Measurements from ENCODE around the gene ADARB2.

Gene ADARB2

GRCh38 chr10:1472178-1472958 is 265.0 kb downstream of the ADARB2 start:
- Histone ChIP-seq H3K27me3 (ENCODE audit: control insufficient read depth, low read length) (no peaks in the 10 kb centered on the region), H3F3A (ENCODE audit: control insufficient read depth, insufficient read depth) (no peaks in the 10 kb centered on the region), H3K4me1 (ENCODE audit: control insufficient read depth, low read length) (peaks cover 36% of the 10 kb centered on the region), H3K4me3 (ENCODE audit: low read length) (no peak overlapping the region), H3K36me3 (ENCODE audit: control insufficient read depth, low read length) (no peaks in the 10 kb centered on the region), H3K4me2 (ENCODE audit: low read length) (no peak overlapping the region), H3K27ac (ENCODE audit: low read depth, low read length) (no peak overlapping the region), H3K9me3 (ENCODE audit: control insufficient read depth, insufficient read depth, low read length) (no peaks in the 10 kb centered on the region), H4K20me1 (ENCODE audit: control insufficient read depth, insufficient read depth, low read depth, low read length) (no peaks in the 10 kb centered on the region), H3K79me2 (ENCODE audit: control insufficient read depth, low read length) (no peaks in the 10 kb centered on the region), H3K9me2 (replicated peaks; ENCODE audit: control insufficient read depth, low read length) (no peaks in the 10 kb centered on the region)
- TF ChIP-seq EZH2phosphoT487 (IDR thresholded peaks at IDR 0.05; ENCODE audit: borderline replicate concordance, low read length) = no peak
- no peak for TF ChIP-seq CTCF (IDR thresholded peaks at IDR 0.05; ENCODE audit: low read depth, low read length, poor library complexity, severe bottlenecking)

- no peaks in the 10 kb centered on the region for H3K9me3 ChIP-seq (ENCODE audit: control insufficient read depth, insufficient read depth, low read length)
- H3F3A ChIP-seq (ENCODE audit: control insufficient read depth, insufficient read depth) = no peaks in the 10 kb centered on the region
- H3K27me3 ChIP-seq (ENCODE audit: control insufficient read depth, low read length) = no peaks in the 10 kb centered on the region
- no peak overlapping the region for H3K4me2 ChIP-seq (ENCODE audit: low read length)
- TF ChIP-seq CTCF (IDR thresholded peaks at IDR 0.05; ENCODE audit: low read depth, low read length, poor library complexity, severe bottlenecking) (no peak), EZH2phosphoT487 (IDR thresholded peaks at IDR 0.05; ENCODE audit: borderline replicate concordance, low read length) (no peak)
- no peaks in the 10 kb centered on the region for H3K36me3 ChIP-seq (ENCODE audit: control insufficient read depth, low read length)
- no peak overlapping the region for H3K4me3 ChIP-seq (ENCODE audit: low read length)
- peaks cover 22% of the 10 kb centered on the region for H3K4me1 ChIP-seq (ENCODE audit: control insufficient read depth, low read length)
- no peaks in the 10 kb centered on the region for H3K9me2 ChIP-seq (replicated peaks; ENCODE audit: control insufficient read depth, low read length)
- H4K20me1 ChIP-seq (ENCODE audit: control insufficient read depth, insufficient read depth, low read depth, low read length) = no peaks in the 10 kb centered on the region
- no peak overlapping the region for H3K27ac ChIP-seq (ENCODE audit: low read depth, low read length)
- no peaks in the 10 kb centered on the region for H3K79me2 ChIP-seq (ENCODE audit: control insufficient read depth, low read length)
Observed at GRCh38 chr10:1468811-1469210, 268.5 kb downstream of the ADARB2 start.

GRCh38 chr10:1467334-1468076 is 269.8 kb downstream of the ADARB2 start:
- H3K27me3 ChIP-seq (ENCODE audit: control insufficient read depth, low read length) = no peaks in the 10 kb centered on the region
- H3K27ac ChIP-seq (ENCODE audit: low read depth, low read length) = no peak overlapping the region
- H3K9me2 ChIP-seq (replicated peaks; ENCODE audit: control insufficient read depth, low read length) = no peaks in the 10 kb centered on the region
- H4K20me1 ChIP-seq (ENCODE audit: control insufficient read depth, insufficient read depth, low read depth, low read length) = no peaks in the 10 kb centered on the region
- H3K79me2 ChIP-seq (ENCODE audit: control insufficient read depth, low read length) = no peaks in the 10 kb centered on the region
- H3K36me3 ChIP-seq (ENCODE audit: control insufficient read depth, low read length) = no peaks in the 10 kb centered on the region
- no peak overlapping the region for H3K4me3 ChIP-seq (ENCODE audit: low read length)
- H3K4me1 ChIP-seq (ENCODE audit: control insufficient read depth, low read length) = peaks cover 35% of the 10 kb centered on the region
- H3K4me2 ChIP-seq (ENCODE audit: low read length) = no peak overlapping the region
- TF ChIP-seq CTCF (IDR thresholded peaks at IDR 0.05; ENCODE audit: low read depth, low read length, poor library complexity, severe bottlenecking) (no peak), EZH2phosphoT487 (IDR thresholded peaks at IDR 0.05; ENCODE audit: borderline replicate concordance, low read length) (no peak)
- H3F3A ChIP-seq (ENCODE audit: control insufficient read depth, insufficient read depth) = no peaks in the 10 kb centered on the region
- no peaks in the 10 kb centered on the region for H3K9me3 ChIP-seq (ENCODE audit: control insufficient read depth, insufficient read depth, low read length)

All from DOHH2 (cell line).